PC-3 (cell line): ENCODE results near the gene CST1. TPM values are rescaled to one million over a fixed set of nuclear protein-coding genes. Genes with fewer than 3 reads are reported as not detected.
"Not testable (repeated sequence)": the region's sequence is repeated elsewhere in the genome, so short reads cannot be mapped to it uniquely, and the experiment has no call there.

Experiments
- ATAC-seq: fragments of 200-7000 bp; cut with Tn5 transposase; 2 replicates; pipeline ENCODE4 v1.9.1; 2020; ENCODE audit warnings: mild to moderate bottlenecking, moderate library complexity
- BruUV-seq: library from RNA; stranded (reverse); fragments of 400-500 nt; replicated peaks from 2 replicates; lab custom pipeline; 2021; lab: Mats Ljungman, UMichigan
- CTCF ChIA-PET: fragments of 300-600 bp; sonication (Branson Sonifier 250); formaldehyde crosslinking; loops from one replicate; lab custom pipeline; 2022; ENCODE audit warnings: antibody characterized with exemption; lab: Charles Lee
- POLR2A ChIA-PET: fragments of 300-600 bp; sonication (Branson Sonifier 250); formaldehyde crosslinking; loops from one replicate; lab custom pipeline; 2022; ENCODE audit warnings: antibody characterized with exemption; ENCODE audit not compliant: unreplicated experiment; lab: Charles Lee
- DNase-seq: peaks from one replicate; pipeline ENCODE4 v3.0.0-alpha.2; 2015
- H2AFZ ChIP-seq: fragments of 300-600 bp; sonication (generic); 2 replicates; pipeline ENCODE4 v1.6.0; 2016; ENCODE audit warnings: antibody characterized with exemption, low read length
- H3F3A ChIP-seq: fragments of 300-600 bp; sonication (generic); one replicate; pipeline ENCODE4 v1.6.0; 2017; ENCODE audit warnings: antibody characterized with exemption, low read length, control low read depth, mild to moderate bottlenecking; ENCODE audit not compliant: unreplicated experiment
- H3K27ac ChIP-seq: fragments of 300-600 bp; sonication (generic); 2 replicates; pipeline ENCODE4 v1.5.1; 2016; ENCODE audit warnings: mild to moderate bottlenecking, low read length
- H3K27me3 ChIP-seq: fragments of 300-600 bp; sonication (generic); 2 replicates; pipeline ENCODE4 v1.6.1; 2016; ENCODE audit warnings: low read length, mixed read lengths
- H3K36me3 ChIP-seq: fragments of 300-600 bp; sonication (generic); 2 replicates; pipeline ENCODE4 v1.6.1; 2016; ENCODE audit warnings: low read depth, mixed run types, low read length, mixed read lengths
- H3K4me1 ChIP-seq: fragments of 300-600 bp; sonication (generic); 2 replicates; pipeline ENCODE4 v1.5.1; 2016; ENCODE audit warnings: low read length; ENCODE audit not compliant: insufficient read depth
- H3K4me2 ChIP-seq: fragments of 300-600 bp; sonication (generic); 2 replicates; pipeline ENCODE4 v1.6.0; 2016; ENCODE audit warnings: low read length
- H3K4me3 ChIP-seq: fragments of 300-600 bp; sonication (generic); 2 replicates; pipeline ENCODE4 v1.5.1; 2016; ENCODE audit warnings: mild to moderate bottlenecking, low read length, mixed read lengths
- H3K79me2 ChIP-seq: fragments of 300-600 bp; sonication (generic); 2 replicates; pipeline ENCODE4 v1.6.1; 2017; ENCODE audit warnings: low read length, mixed read lengths
- H3K9ac ChIP-seq: fragments of 300-600 bp; sonication (generic); 2 replicates; pipeline ENCODE4 v1.6.0; 2016; ENCODE audit warnings: mild to moderate bottlenecking, low read length
- H3K9me2 ChIP-seq: fragments of 300-600 bp; sonication (generic); replicated peaks from 2 replicates; pipeline ENCODE4 v1.6.1; 2016; ENCODE audit warnings: mixed run types, low read length, mixed read lengths
- H3K9me3 ChIP-seq: fragments of 300-600 bp; sonication (generic); 2 replicates; pipeline ENCODE4 v1.6.1; 2016; ENCODE audit warnings: low read length, mixed read lengths
- H4K20me1 ChIP-seq: fragments of 300-600 bp; sonication (generic); 2 replicates; pipeline ENCODE4 v1.6.1; 2016; ENCODE audit warnings: low read length, mixed read lengths
- EZH2 ChIP-seq: fragments of 300-600 bp; sonication (generic); IDR thresholded peaks from one replicate; pipeline ENCODE4 v1.6.1; 2017; ENCODE audit warnings: antibody characterized with exemption, mild to moderate bottlenecking, low read length; ENCODE audit not compliant: unreplicated experiment
- EZH2phosphoT487 ChIP-seq: fragments of 300-600 bp; sonication (generic); IDR thresholded peaks from 2 replicates; pipeline ENCODE4 v1.6.1; 2018; ENCODE audit warnings: mild to moderate bottlenecking, antibody characterized with exemption, low read length, borderline replicate concordance
- intact Hi-C: fragments of 100-400 bp; cut with micrococcal nuclease; formaldehyde crosslinking; loops from 2 replicates; pipeline ENCODE4 v1.9.0; 2023
- total RNA-seq: library from RNA; depleted of rRNA; stranded (reverse); fragments of >200 nt; gene quantifications from 2 replicates; pipeline ENCODE4 v1.2.3, GENCODE V29; 2014
- TF ChIP-seq, protein P1 (sequence below): fragments of 300-600 bp; sonication (generic); conservative IDR thresholded peaks from 2 replicates; pipeline ENCODE4 v1.5.1; 2017; ENCODE audit warnings: antibody characterized with exemption, low read depth, mild to moderate bottlenecking, low read length

CST1 gene
- total RNA-seq, 1 experiment from 2014 or later: 0.22 TPM

DNA sequence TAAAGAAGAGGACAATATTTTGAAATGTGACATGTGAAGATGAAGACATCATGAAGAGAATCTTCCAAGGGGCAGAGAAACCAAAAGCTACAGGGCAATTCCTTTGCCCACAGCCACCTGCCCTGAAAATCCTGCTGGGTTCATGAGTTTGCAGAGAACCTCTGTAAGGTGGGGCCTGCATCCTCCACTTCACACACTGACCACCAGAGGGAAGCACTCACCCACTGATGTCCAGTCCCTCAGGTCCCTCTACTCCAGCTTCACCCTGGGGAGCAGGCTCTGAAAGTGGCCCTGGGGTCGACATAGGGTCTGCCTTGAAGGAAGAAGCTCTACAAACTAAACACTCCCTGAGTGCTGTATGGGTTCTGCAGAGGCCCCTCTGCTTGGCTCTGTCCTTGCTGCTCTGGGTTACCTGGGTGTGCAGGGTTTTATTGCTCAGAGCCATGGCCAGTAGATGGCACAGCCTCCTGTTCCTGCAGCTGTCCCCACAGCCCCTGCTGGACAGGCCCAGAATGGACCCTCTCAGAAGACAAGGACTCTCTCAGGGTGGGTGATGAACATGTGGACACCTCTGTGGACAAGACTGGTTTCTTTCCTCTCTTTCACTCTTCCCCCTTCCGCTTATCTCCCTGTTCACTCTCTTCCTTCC lies 27.0 kb downstream of the CST1 start:
- H3K4me2 ChIP-seq, H2AFZ ChIP-seq, H3K9ac ChIP-seq, H4K20me1 ChIP-seq, H3K4me3 ChIP-seq, H3K27me3 ChIP-seq, H3F3A ChIP-seq, H3K9me2 ChIP-seq, POLR2A ChIA-PET, H3K4me1 ChIP-seq, H3K36me3 ChIP-seq, H3K79me2 ChIP-seq, BruUV-seq, H3K9me3 ChIP-seq, CTCF ChIA-PET, intact Hi-C loops, H3K27ac ChIP-seq: not testable (repeated sequence)
- peak; percentile 49 for DNase-seq
- TF ChIP-seq, protein P1, sequence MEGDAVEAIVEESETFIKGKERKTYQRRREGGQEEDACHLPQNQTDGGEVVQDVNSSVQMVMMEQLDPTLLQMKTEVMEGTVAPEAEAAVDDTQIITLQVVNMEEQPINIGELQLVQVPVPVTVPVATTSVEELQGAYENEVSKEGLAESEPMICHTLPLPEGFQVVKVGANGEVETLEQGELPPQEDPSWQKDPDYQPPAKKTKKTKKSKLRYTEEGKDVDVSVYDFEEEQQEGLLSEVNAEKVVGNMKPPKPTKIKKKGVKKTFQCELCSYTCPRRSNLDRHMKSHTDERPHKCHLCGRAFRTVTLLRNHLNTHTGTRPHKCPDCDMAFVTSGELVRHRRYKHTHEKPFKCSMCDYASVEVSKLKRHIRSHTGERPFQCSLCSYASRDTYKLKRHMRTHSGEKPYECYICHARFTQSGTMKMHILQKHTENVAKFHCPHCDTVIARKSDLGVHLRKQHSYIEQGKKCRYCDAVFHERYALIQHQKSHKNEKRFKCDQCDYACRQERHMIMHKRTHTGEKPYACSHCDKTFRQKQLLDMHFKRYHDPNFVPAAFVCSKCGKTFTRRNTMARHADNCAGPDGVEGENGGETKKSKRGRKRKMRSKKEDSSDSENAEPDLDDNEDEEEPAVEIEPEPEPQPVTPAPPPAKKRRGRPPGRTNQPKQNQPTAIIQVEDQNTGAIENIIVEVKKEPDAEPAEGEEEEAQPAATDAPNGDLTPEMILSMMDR: peak; percentile 51
- peak; percentile 81 for ATAC-seq

DNA sequence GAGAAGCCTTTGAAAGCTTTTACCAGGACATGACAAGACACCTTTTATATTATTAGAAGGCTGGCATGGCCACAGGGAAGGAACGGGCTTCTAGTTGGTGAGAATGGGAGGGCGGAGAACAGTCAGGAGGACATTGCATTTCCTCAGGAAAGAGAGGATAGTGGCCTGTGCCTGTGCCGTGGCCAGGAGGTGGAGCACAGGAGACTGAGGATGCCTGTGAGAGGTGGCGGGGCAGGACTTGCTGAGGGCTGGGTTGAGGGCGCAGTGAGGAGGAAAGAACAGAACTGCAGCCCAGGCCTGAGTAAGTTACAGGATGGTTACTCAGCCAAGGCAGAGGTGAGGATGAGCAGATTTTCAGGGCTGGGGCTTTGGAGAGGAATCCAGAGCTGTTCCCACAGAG lies 27.9 kb downstream of the CST1 start:
- H3K27ac ChIP-seq, H2AFZ ChIP-seq, H3K9ac ChIP-seq, ATAC-seq, CTCF ChIA-PET, BruUV-seq, H4K20me1 ChIP-seq, DNase-seq, H3K4me2 ChIP-seq, H3K9me2 ChIP-seq, H3K4me3 ChIP-seq, H3K9me3 ChIP-seq, intact Hi-C loops, H3K4me1 ChIP-seq, H3K36me3 ChIP-seq, H3K27me3 ChIP-seq, H3K79me2 ChIP-seq, H3F3A ChIP-seq, POLR2A ChIA-PET: not testable (repeated sequence)

DNA sequence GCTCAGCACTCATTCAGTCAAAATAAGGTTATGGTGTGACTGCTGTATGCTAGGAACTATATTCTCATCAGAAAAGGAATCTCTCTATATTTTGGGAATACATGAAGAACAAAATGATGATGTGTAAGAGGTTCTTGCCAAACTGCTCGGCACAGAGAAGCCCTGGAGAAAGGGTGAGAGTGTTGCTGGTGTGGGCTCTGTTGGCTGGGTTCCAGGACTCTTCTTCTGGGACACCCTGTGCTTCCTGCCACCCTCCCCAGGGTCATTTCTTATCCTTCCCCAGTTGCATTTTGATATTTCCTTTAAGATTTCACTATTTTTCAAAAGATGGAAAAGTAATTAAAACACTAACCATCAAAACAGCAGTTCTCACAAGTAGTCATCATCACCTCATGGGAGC lies 28.8 kb downstream of the CST1 start:
- no peak overlapping the region for H3K27ac ChIP-seq
- POLR2A ChIA-PET: no interaction called here
- no peaks in the 10 kb centered on the region for H3K79me2 ChIP-seq
- no peaks in the 10 kb centered on the region for H3F3A ChIP-seq
- H3K27me3 ChIP-seq: peaks cover 5% of the 10 kb centered on the region; the same call in 1 of the 2 replicates
- H2AFZ ChIP-seq: no peak overlapping the region
- H3K9me3 ChIP-seq: no peaks in the 10 kb centered on the region
- intact Hi-C loops: no loop called here
- no peak for DNase-seq
- no peak for ATAC-seq
- H3K4me3 ChIP-seq: no peak overlapping the region
- no peak overlapping the region for H3K9ac ChIP-seq
- no peaks in the 10 kb centered on the region for H3K4me1 ChIP-seq
- H3K4me2 ChIP-seq: no peak overlapping the region
- no TSS peak for BruUV-seq
- no peaks in the 10 kb centered on the region for H4K20me1 ChIP-seq
- H3K36me3 ChIP-seq: no peaks in the 10 kb centered on the region; the same call in 1 of the 2 replicates
- no peak for TF ChIP-seq EZH2
- TF ChIP-seq, protein P1: no peak
- TF ChIP-seq EZH2phosphoT487: no peak
- CTCF ChIA-PET: no interaction called here
- H3K9me2 ChIP-seq: no peaks in the 10 kb centered on the region

DNA sequence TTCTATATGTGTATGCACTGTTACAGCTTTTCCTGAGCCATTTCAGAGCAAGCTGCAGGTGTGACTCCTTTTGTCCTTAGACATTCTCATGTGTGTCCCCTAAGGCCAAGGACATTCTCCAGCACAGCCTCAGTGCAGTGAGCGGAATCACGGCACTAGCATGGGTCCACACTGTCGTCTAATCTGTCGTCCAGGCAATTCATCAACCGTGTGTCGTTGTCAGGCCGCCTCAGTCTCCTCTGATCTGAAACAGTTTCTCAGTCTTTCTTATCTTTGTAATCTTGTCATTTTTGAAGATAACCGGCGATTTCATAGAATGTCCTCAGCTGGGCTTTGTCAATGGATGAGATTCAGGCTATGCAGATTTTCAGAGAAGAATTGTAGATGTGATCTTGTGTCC lies 31.4 kb downstream of the CST1 start:
- H4K20me1 ChIP-seq, intact Hi-C loops, H3F3A ChIP-seq, H3K9me2 ChIP-seq, BruUV-seq, CTCF ChIA-PET, H3K27ac ChIP-seq, H3K79me2 ChIP-seq, H3K9ac ChIP-seq, H3K4me3 ChIP-seq, H3K36me3 ChIP-seq, H3K4me2 ChIP-seq, H3K4me1 ChIP-seq, DNase-seq, POLR2A ChIA-PET, H2AFZ ChIP-seq, ATAC-seq, H3K9me3 ChIP-seq: not testable (repeated sequence)
- H3K27me3 ChIP-seq: peaks cover 12% of the 10 kb centered on the region; the same call in 1 of the 2 replicates

DNA sequence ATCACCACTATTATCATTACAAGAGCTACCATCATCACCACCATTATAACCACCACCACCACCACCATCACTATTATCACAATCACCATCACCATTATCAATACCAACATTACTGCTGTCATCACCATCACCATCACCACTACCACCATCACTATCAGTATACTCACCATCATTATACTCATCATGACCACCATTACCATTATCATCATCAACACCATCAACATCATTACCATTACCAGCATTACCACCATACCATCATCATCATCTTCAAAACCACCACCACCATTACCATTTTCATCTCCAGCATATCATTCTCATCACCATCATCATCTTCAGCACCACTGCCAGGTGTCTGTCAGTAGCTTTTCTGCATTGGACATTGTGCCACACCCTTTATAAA lies 39.0 kb downstream of the CST1 start:
- H3K36me3 ChIP-seq, H2AFZ ChIP-seq, H3K9me2 ChIP-seq, H3K79me2 ChIP-seq, H3K4me3 ChIP-seq, H3K9ac ChIP-seq, H3K4me1 ChIP-seq, POLR2A ChIA-PET, H3F3A ChIP-seq, DNase-seq, ATAC-seq, intact Hi-C loops, H3K27ac ChIP-seq, H3K4me2 ChIP-seq, H4K20me1 ChIP-seq, H3K9me3 ChIP-seq, BruUV-seq, CTCF ChIA-PET: not testable (repeated sequence)
- peaks cover 43% of the 10 kb centered on the region; the same call in 1 of the 2 replicates for H3K27me3 ChIP-seq
